Right ventricle myocardium superior (tissue), 1 donor: Measurements from ENCODE around the gene MCAM. TPM values are rescaled to one million over a fixed set of nuclear protein-coding genes. Genes with fewer than 3 reads are reported as not detected.

Experiments used
- ATAC-seq: fragments of 200-7000 bp; cut with Tn5 transposase; one replicate; pipeline ENCODE4 v1.9.1; 2020; ENCODE audit warnings: mild to moderate bottlenecking; ENCODE audit not compliant: poor library complexity
- DNase-seq: peaks from one replicate; pipeline ENCODE4 v3.0.0-alpha.2; 2020
- intact Hi-C: fragments of 100-400 bp; cut with DNase I; formaldehyde crosslinking; loops from one replicate; pipeline ENCODE4 v1.11.2; 2022
- total RNA-seq: library from RNA; stranded (reverse); fragmentation: NEBNext Ultra II Directional; extraction: Animal tissue kit (Norgen Biotek cat#: 25700); gene quantifications from one replicate; pipeline ENCODE4 v1.2.1, GENCODE V29; 2021
- donor health status: DM: no; HTN: yes; CAD: no; lungs with severe emphysema.

MCAM gene
- total RNA-seq, 1 donor from 2014 or later, result 41.9 TPM

GRCh38 chr11:119335655-119336543 is 19.0 kb upstream of the MCAM start:
- ATAC-seq, result no peak
- no peak for DNase-seq
- intact Hi-C loops, result loop anchor here (5.0 kb wide), 1 partner anchor 41 kb away; no protein-coding TSS in a partner anchor

- intact Hi-C loops, result loop anchor here (5.0 kb wide), 1 partner anchor 42 kb away; no protein-coding TSS in a partner anchor
- no peak for ATAC-seq
- DNase-seq, result no peak
Observed at GRCh38 chr11:119335091-119335654, 18.2 kb upstream of the MCAM start.

GRCh38 chr11:119334174-119334930 is 17.4 kb upstream of the MCAM start, which contains the start of gene RNF26:
RNF26 (plus strand) TSS chr11:119334527; CDS start chr11:119335123, 596 bp downstream.
- intact Hi-C loops, result no loop called here
- ATAC-seq (peak; percentile 95), DNase-seq (peak; percentile 94)

- intact Hi-C loops, result no loop called here
Observed at GRCh38 chr11:119332111-119332765, 15.3 kb upstream of the MCAM start.

GRCh38 chr11:119330237-119330636 is 13.3 kb upstream of the MCAM start:
- DNase-seq, result no peak
- no peak for ATAC-seq
- intact Hi-C loops, result no loop called here

More at GRCh38 chr11:119332111-119332765, 15.3 kb upstream of the MCAM start:
- DNase-seq (no peak), ATAC-seq (no peak)

- ATAC-seq (no peak), DNase-seq (no peak)
- intact Hi-C loops, result loop anchor here (10.0 kb wide), 1 partner anchor 185 kb away; the partner anchor contains the start of gene ABCG4
Observed at GRCh38 chr11:119329320-119329719, 12.4 kb upstream of the MCAM start.

- intact Hi-C loops, result loop anchor here (5.0 to 10.0 kb wide), 2 partner anchors 117 to 179 kb away; partner anchors contain the start of genes ABCG4 and CBL
- ATAC-seq (no peak), DNase-seq (no peak)
Observed at GRCh38 chr11:119324189-119324588, 7.3 kb upstream of the MCAM start.

- DNase-seq, result peak; percentile 78
- peak; percentile 24 for ATAC-seq
- intact Hi-C loops, result loop anchor here (5.0 to 10.0 kb wide), 2 partner anchors 116 to 179 kb away; partner anchors contain the start of genes ABCG4 and CBL
Observed at GRCh38 chr11:119323532-119324033, 6.7 kb upstream of the MCAM start.

- no peak for ATAC-seq
- no peak for DNase-seq
- intact Hi-C loops, result loop anchor here (5.0 to 10.0 kb wide), 2 partner anchors 116 to 178 kb away; partner anchors contain the start of genes ABCG4 and CBL
Observed at GRCh38 chr11:119322921-119323531, 6.1 kb upstream of the MCAM start.

- ATAC-seq, result no peak
- DNase-seq, result no peak
- intact Hi-C loops, result loop anchor here (5.0 to 10.0 kb wide), 2 partner anchors 115 to 178 kb away; partner anchors contain the start of genes ABCG4 and CBL
Observed at GRCh38 chr11:119322360-119322739, 5.4 kb upstream of the MCAM start.

- DNase-seq, result peak; percentile 79
- ATAC-seq, result peak; percentile 45
- intact Hi-C loops, result loop anchor here (5.0 to 10.0 kb wide), 2 partner anchors 114 to 176 kb away; partner anchors contain the start of genes ABCG4 and CBL
Observed at GRCh38 chr11:119320776-119321524, 4.0 kb upstream of the MCAM start.

- no peak for DNase-seq
- no peak for ATAC-seq
- intact Hi-C loops, result loop anchor here (5.0 to 10.0 kb wide), 2 partner anchors 113 to 176 kb away; partner anchors contain the start of genes ABCG4 and CBL
Observed at GRCh38 chr11:119320240-119320775, 3.4 kb upstream of the MCAM start.

- DNase-seq, result no peak
- intact Hi-C loops, result loop anchor here (5.0 to 10.0 kb wide), 2 partner anchors 112 to 175 kb away; partner anchors contain the start of genes ABCG4 and CBL
- ATAC-seq, result no peak
Observed at GRCh38 chr11:119319700-119320239, 2.8 kb upstream of the MCAM start.

GRCh38 chr11:119319136-119319699 is 2.3 kb upstream of the MCAM start:
- intact Hi-C loops, result no loop called here
- no peak for DNase-seq
- ATAC-seq, result no peak

GRCh38 chr11:119318240-119319135 is 1.6 kb upstream of the MCAM start:
- ATAC-seq, result no peak
- no peak for DNase-seq
- intact Hi-C loops, result no loop called here
